IMR-90 (cell line): Measurements from ENCODE around the gene TMEM213. TPM values are rescaled to one million over a fixed set of nuclear protein-coding genes. Genes with fewer than 3 reads are reported as not detected.

Experiments used
- ATAC-seq: fragments of 200-7000 bp; cut with Tn5 transposase; 2 replicates; pipeline ENCODE4 v1.9.1; 2020; ENCODE audit warnings: low read depth, mild to moderate bottlenecking, moderate library complexity
- BruUV-seq: library from RNA; stranded (reverse); fragments of 400-500 nt; replicated peaks from 2 replicates; lab custom pipeline; 2021; lab: Mats Ljungman, UMichigan
- CTCF ChIA-PET: fragments of 300-600 bp; formaldehyde crosslinking; extraction: SDS; loops from one replicate; lab custom pipeline; 2021; ENCODE audit warnings: antibody characterized with exemption; lab: Yijun Ruan, JAX
- POLR2A ChIA-PET: fragments of 300-600 bp; sonication (Branson Sonifier 250); formaldehyde crosslinking; loops from one replicate; lab custom pipeline; 2022; ENCODE audit warnings: antibody characterized with exemption; ENCODE audit not compliant: unreplicated experiment; lab: Charles Lee
- DNase-seq: peaks from one replicate; pipeline ENCODE4 v3.0.0; 2013
- H2AFZ ChIP-seq: replicated peaks from 2 replicates; pipeline ENCODE3; 2013; ENCODE audit warnings: low read length, mild to moderate bottlenecking; ENCODE audit not compliant: poor library complexity
- H2AK5ac ChIP-seq: 2 replicates; pipeline ENCODE4 v1.6.1; 2013; ENCODE audit warnings: low read depth, low read length, inconsistent platforms
- H2AK9ac ChIP-seq: replicated peaks from 2 replicates; pipeline ENCODE3; 2013; ENCODE audit warnings: mild to moderate bottlenecking, low read depth, low read length, moderate library complexity; ENCODE audit not compliant: poor library complexity
- H2BK120ac ChIP-seq: 2 replicates; pipeline ENCODE4 v1.6.1; 2013; ENCODE audit warnings: low read depth, low read length, inconsistent platforms
- H2BK15ac ChIP-seq: 3 replicates; pipeline ENCODE4 v1.6.1; 2013; ENCODE audit warnings: low read depth, low read length, inconsistent platforms
- H2BK20ac ChIP-seq: 2 replicates; pipeline ENCODE4 v1.6.1; 2013; ENCODE audit warnings: low read depth, mild to moderate bottlenecking, inconsistent platforms, low read length, moderate library complexity
- H2BK5ac ChIP-seq: 2 replicates; pipeline ENCODE4 v1.6.1; 2013; ENCODE audit warnings: mild to moderate bottlenecking, low read depth, low read length, inconsistent platforms; ENCODE audit not compliant: poor library complexity, severe bottlenecking
- H3K14ac ChIP-seq: replicated peaks from 2 replicates; pipeline ENCODE4 v1.6.1; 2013; ENCODE audit warnings: low read depth, low read length, inconsistent platforms
- H3K18ac ChIP-seq: 2 replicates; pipeline ENCODE4 v1.6.1; 2013; ENCODE audit warnings: low read depth, low read length, control low read depth
- H3K23ac ChIP-seq: 2 replicates; pipeline ENCODE4 v1.6.1; 2013; ENCODE audit warnings: low read depth, low read length, inconsistent platforms
- H3K27ac ChIP-seq: 2 replicates; pipeline ENCODE4 v1.5.1; 2013; ENCODE audit warnings: mild to moderate bottlenecking, control low read depth, low read length; ENCODE audit not compliant: insufficient read depth
- H3K27me3 ChIP-seq: 2 replicates; pipeline ENCODE4 v1.6.1; 2013; ENCODE audit warnings: low read length; ENCODE audit not compliant: control insufficient read depth, insufficient read depth
- H3K36me3 ChIP-seq: 2 replicates; pipeline ENCODE4 v1.6.1; 2013; ENCODE audit warnings: low read length, mixed read lengths; ENCODE audit not compliant: control insufficient read depth, insufficient read depth
- H3K4ac ChIP-seq: 2 replicates; pipeline ENCODE4 v1.6.1; 2013; ENCODE audit warnings: low read depth, low read length, inconsistent platforms
- H3K4me1 ChIP-seq: 2 replicates; pipeline ENCODE4 v1.6.1; 2013; ENCODE audit warnings: low read length, mixed read lengths; ENCODE audit not compliant: control insufficient read depth, insufficient read depth
- H3K4me2 ChIP-seq: 2 replicates; pipeline ENCODE4 v1.6.1; 2013; ENCODE audit warnings: low read depth, mild to moderate bottlenecking, control low read depth, low read length, moderate library complexity
- H3K4me3 ChIP-seq: 2 replicates; pipeline ENCODE4 v1.5.1; 2013; ENCODE audit warnings: low read depth, mild to moderate bottlenecking, control low read depth, low read length, moderate library complexity; ENCODE audit not compliant: insufficient read depth
- H3K56ac ChIP-seq: 2 replicates; pipeline ENCODE4 v1.6.1; 2013; ENCODE audit warnings: low read length, inconsistent platforms; ENCODE audit not compliant: insufficient read depth; ENCODE audit errors: extremely low read depth
- H3K79me1 ChIP-seq, 2 experiments: 2 replicates each; pipeline ENCODE4 v1.6.1; 2013; ENCODE audit warnings: low read length in 2 of 2, inconsistent platforms in 1 of 2, low read depth in 1 of 2
- H3K9ac ChIP-seq: 2 replicates; pipeline ENCODE4 v1.6.1; 2013; ENCODE audit warnings: low read depth, low read length, control low read depth
- H3K9me1 ChIP-seq: 2 replicates; pipeline ENCODE4 v1.6.1; 2013; ENCODE audit warnings: low read length, inconsistent platforms; ENCODE audit not compliant: insufficient read depth
- H3K9me3 ChIP-seq: 2 replicates; pipeline ENCODE4 v1.6.1; 2013; ENCODE audit warnings: low read length; ENCODE audit not compliant: control insufficient read depth, insufficient read depth
- H4K20me1 ChIP-seq: 2 replicates; pipeline ENCODE4 v1.6.1; 2013; ENCODE audit warnings: low read length, inconsistent platforms; ENCODE audit not compliant: insufficient read depth
- H4K5ac ChIP-seq: 2 replicates; pipeline ENCODE4 v1.6.1; 2013; ENCODE audit warnings: mild to moderate bottlenecking, low read depth, low read length, control low read depth
- H4K8ac ChIP-seq, 2 experiments: 2 replicates each; pipeline ENCODE4 v1.6.1; 2013; ENCODE audit warnings: low read depth in 2 of 2, low read length in 2 of 2, control low read depth in 1 of 2, inconsistent platforms in 1 of 2
- H4K91ac ChIP-seq: 2 replicates; pipeline ENCODE4 v1.6.1; 2013; ENCODE audit warnings: low read depth, low read length, inconsistent platforms; ENCODE audit not compliant: insufficient read depth
- CEBPB ChIP-seq: IDR thresholded peaks from 2 replicates; pipeline ENCODE4 v1.6.1; 2012; ENCODE audit warnings: low read depth, low read length, improper control_type of control experiment
- CHD1 ChIP-seq: IDR thresholded peaks from 2 replicates; pipeline ENCODE4 v1.6.1; 2012; ENCODE audit warnings: low read depth, low read length, improper control_type of control experiment
- MAFK ChIP-seq: IDR thresholded peaks from 2 replicates; pipeline ENCODE4 v1.6.1; 2012; ENCODE audit warnings: low read depth, low read length, improper control_type of control experiment
- USF2 ChIP-seq: fragments of 150-350 bp; IDR thresholded peaks from 2 replicates; pipeline ENCODE4 v1.6.1; 2017; ENCODE audit warnings: mild to moderate bottlenecking, antibody characterized with exemption, low read length, low read depth
- WGBS, 2 experiments: methylation state at CpG; one replicate each; pipeline versions ENCODE4 v1.1.5 to v1.1.7; 2013; ENCODE audit warnings: missing lambda C conversion rate in 2 of 2; ENCODE audit not compliant: insufficient read length in 1 of 2; ENCODE audit errors: extremely low coverage in 2 of 2; 5-methylcytosine and 5-hydroxymethylcytosine counted together
- dilution Hi-C: fragments of 300-500 bp; cut with HindIII; formaldehyde crosslinking; loops from one replicate; pipeline ENCODE4 v1.14.3; 2018; ENCODE audit warnings: low sequenced_read_pairs; ENCODE audit not compliant: unreplicated experiment
- in situ Hi-C: fragments of 300-500 bp; cut with MboI; formaldehyde crosslinking; loops from 3 replicates; pipeline ENCODE4 v1.14.3; 2019; ENCODE audit warnings: low sequenced_read_pairs, inconsistent platforms, mixed read lengths
- intact Hi-C: fragments of 100-400 bp; cut with micrococcal nuclease; formaldehyde crosslinking; loops from 2 replicates; pipeline ENCODE4 v1.10.0; 2022
- polyA plus RNA-seq, 3 experiments: library from polyadenylated mRNA; depleted of rRNA; stranded (reverse); fragments of >200 nt; gene quantifications; 2 replicates each; pipeline ENCODE4 v1.2.3, GENCODE V29; 2012; ENCODE audit warnings: low replicate concordance in 1 of 3
- total RNA-seq: library from RNA; depleted of rRNA; stranded (reverse); fragments of >200 nt; gene quantifications from 2 replicates; pipeline ENCODE4 v1.2.3, GENCODE V29; 2012
- TF ChIP-seq, protein P1 (sequence below): conservative IDR thresholded peaks from 2 replicates; pipeline ENCODE4 v1.5.1; 2012; ENCODE audit warnings: mild to moderate bottlenecking, low read depth, low read length, improper control_type of control experiment
- TF ChIP-seq, protein P2 (sequence below): fragments of 150-350 bp; IDR thresholded peaks from 2 replicates; pipeline ENCODE4 v1.6.1; 2016; ENCODE audit warnings: low read depth, mild to moderate bottlenecking, low read length, moderate library complexity, borderline replicate concordance

TMEM213 gene
- total and polyA plus RNA-seq, 2 of the 4 experiments (the other 2 are of a cell fraction) = not detected

DNA sequence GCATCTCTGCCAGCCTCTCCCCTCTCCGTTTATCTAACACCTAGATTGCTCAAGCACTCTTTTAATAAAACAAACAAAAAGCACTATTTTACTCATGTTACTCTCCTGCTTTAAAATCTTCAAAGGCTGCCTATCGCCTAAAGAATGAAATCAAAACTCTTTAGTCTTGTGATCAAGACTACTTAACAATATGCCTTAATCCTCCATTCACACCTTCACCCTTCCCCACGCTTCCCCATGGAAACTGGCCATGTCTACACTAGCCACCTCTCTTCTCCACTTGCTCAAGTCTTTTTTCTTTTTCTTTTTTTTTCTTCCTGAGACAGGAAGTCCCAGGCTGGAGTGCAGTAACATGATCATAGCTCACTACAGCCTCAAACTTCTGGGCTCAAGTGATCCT, 47.8 kb upstream of the TMEM213 start:
- Histone ChIP-seq H3K18ac (no peak overlapping the region), H4K20me1 (no peaks in the 10 kb centered on the region), H3K4me3 (no peak overlapping the region), H3K4ac (no peak overlapping the region), H4K8ac (no peak overlapping the region), H2BK20ac (no peak overlapping the region), H2AFZ (no peak overlapping the region), H2BK15ac (no peak overlapping the region), H4K91ac (no peak overlapping the region), H3K27ac (no peak overlapping the region), H3K9ac (no peak overlapping the region), H2AK5ac (no peak overlapping the region), H2AK9ac (no peak overlapping the region), H3K4me1 (no peaks in the 10 kb centered on the region), H3K9me3 (no peaks in the 10 kb centered on the region), H3K79me1 (no peaks in the 10 kb centered on the region), H3K56ac (no peak overlapping the region), H3K27me3 (peaks cover 7% of the 10 kb centered on the region), H4K5ac (no peak overlapping the region), H2BK5ac (no peak overlapping the region), H3K4me2 (0 out of 2 replicates have a peak overlapping the region, but pooled peaks have one; percentile 45), H3K23ac (no peak overlapping the region), H3K9me1 (no peaks in the 10 kb centered on the region), H3K14ac (no peak overlapping the region), H3K36me3 (no peaks in the 10 kb centered on the region), H2BK120ac (no peak overlapping the region)
- dilution Hi-C loops (no loop called here), in situ Hi-C loops (loop anchor here (25.0 kb wide), 1 partner anchor 1138 kb away; no protein-coding TSS in a partner anchor), intact Hi-C loops (no loop called here)
- DNase-seq = no peak
- ChIA-PET POLR2A (no interaction called here), CTCF (interaction anchor here (0.6 to 1.1 kb wide), 2 partner anchors 330 to 813 kb away, joined by 3 to 4 read pairs; no protein-coding TSS in a partner anchor)
- TF ChIP-seq CHD1 (no peak), USF2 (no peak), MAFK (no peak), CEBPB (no peak)
- TF ChIP-seq, protein P1, sequence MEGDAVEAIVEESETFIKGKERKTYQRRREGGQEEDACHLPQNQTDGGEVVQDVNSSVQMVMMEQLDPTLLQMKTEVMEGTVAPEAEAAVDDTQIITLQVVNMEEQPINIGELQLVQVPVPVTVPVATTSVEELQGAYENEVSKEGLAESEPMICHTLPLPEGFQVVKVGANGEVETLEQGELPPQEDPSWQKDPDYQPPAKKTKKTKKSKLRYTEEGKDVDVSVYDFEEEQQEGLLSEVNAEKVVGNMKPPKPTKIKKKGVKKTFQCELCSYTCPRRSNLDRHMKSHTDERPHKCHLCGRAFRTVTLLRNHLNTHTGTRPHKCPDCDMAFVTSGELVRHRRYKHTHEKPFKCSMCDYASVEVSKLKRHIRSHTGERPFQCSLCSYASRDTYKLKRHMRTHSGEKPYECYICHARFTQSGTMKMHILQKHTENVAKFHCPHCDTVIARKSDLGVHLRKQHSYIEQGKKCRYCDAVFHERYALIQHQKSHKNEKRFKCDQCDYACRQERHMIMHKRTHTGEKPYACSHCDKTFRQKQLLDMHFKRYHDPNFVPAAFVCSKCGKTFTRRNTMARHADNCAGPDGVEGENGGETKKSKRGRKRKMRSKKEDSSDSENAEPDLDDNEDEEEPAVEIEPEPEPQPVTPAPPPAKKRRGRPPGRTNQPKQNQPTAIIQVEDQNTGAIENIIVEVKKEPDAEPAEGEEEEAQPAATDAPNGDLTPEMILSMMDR = no peak
- TF ChIP-seq, protein P2, sequence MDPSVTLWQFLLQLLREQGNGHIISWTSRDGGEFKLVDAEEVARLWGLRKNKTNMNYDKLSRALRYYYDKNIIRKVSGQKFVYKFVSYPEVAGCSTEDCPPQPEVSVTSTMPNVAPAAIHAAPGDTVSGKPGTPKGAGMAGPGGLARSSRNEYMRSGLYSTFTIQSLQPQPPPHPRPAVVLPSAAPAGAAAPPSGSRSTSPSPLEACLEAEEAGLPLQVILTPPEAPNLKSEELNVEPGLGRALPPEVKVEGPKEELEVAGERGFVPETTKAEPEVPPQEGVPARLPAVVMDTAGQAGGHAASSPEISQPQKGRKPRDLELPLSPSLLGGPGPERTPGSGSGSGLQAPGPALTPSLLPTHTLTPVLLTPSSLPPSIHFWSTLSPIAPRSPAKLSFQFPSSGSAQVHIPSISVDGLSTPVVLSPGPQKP = no peak
- 31% methylated on average over 3 of the region's 3 CpGs; no CpG with 5 or more reads in 1 of the 2 experiments for WGBS, 2 experiments
- BruUV-seq = no TSS peak
- ATAC-seq = no peak
